GM12873 (cell line): ENCODE data around the gene PDK2.

Source experiments
- TF ChIP-seq, protein P1 (sequence below): IDR thresholded peaks from 2 replicates; pipeline ENCODE4 v1.5.1; 2012; ENCODE audit warnings: low read depth, mild to moderate bottlenecking, moderate library complexity, low read length, control low read depth; ENCODE audit not compliant: insufficient read depth; ENCODE audit errors: missing control alignments

Gene PDK2

DNA sequence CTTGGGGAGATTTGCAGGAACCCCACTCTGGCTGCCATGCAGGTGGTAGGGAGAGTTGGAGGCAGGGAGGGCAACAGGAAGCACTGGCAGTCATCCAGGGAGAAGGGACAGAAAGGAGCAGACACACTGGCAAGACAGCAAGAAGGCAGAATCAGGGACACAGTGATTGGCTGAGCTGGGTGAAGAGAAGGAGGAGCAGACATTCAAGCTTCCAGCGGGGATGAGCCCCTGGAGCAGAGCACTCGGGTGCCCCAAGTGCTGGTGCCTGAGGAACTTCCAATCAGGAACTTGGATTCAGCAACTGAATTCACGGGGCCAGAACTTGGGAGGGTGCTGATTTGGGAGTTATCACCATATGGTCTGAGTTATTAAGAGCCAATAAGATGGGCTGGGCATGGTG is 45.5 kb upstream of the PDK2 start:
- TF ChIP-seq, protein P1, sequence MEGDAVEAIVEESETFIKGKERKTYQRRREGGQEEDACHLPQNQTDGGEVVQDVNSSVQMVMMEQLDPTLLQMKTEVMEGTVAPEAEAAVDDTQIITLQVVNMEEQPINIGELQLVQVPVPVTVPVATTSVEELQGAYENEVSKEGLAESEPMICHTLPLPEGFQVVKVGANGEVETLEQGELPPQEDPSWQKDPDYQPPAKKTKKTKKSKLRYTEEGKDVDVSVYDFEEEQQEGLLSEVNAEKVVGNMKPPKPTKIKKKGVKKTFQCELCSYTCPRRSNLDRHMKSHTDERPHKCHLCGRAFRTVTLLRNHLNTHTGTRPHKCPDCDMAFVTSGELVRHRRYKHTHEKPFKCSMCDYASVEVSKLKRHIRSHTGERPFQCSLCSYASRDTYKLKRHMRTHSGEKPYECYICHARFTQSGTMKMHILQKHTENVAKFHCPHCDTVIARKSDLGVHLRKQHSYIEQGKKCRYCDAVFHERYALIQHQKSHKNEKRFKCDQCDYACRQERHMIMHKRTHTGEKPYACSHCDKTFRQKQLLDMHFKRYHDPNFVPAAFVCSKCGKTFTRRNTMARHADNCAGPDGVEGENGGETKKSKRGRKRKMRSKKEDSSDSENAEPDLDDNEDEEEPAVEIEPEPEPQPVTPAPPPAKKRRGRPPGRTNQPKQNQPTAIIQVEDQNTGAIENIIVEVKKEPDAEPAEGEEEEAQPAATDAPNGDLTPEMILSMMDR: no peak

DNA sequence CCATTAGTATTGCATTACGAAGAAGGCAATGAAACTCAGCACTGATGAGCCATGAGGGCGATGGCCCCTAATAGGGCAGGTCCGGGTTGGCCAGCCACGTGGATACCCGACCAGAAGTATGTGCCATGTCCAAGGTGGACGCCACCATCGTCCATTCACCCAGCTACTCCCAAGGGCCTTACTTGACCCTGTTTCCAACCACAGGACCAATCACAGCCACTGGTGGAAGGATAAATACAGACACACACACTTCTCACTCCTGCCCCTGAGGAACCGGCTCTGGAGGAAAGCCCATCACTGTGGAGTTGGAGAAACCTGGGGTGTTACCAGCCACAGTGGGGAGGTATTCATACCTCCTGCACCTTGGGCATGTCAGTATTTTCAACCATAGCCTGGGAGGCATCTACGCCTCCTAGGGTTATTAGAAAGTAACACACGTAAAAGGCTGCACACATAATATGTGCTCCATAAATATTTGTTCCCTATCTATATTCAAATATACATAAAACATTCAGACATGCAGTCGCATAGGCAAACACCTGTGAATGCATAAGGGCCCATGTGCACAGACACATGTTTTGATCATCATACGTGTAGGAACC is 44.6 kb upstream of the PDK2 start:
- TF ChIP-seq, protein P1: no peak

DNA sequence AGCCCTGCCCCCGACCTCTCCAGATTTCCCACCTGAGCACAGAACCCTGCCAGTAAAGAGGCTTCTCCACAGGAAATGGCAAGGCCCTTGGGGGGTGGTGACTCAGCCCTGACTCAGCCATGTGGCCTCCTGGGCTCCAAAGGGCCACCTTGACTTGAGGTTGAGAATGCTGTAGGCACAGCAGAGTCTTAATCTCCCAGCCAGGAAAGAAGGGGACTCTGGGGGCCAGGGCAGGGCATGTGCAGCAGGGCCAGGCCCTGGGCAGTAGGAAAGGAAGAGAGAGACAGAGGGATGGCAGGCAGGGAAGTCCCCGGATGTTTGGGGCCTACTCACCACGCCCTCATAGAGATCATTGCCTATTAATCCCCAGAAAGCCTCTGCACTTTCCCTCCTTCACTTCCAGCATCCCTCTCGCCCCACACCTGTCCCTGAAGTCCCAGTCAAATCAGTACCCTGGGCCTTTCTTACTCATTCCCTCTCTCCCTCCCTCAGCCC is 44.0 kb upstream of the PDK2 start:
- TF ChIP-seq, protein P1: no peak

DNA sequence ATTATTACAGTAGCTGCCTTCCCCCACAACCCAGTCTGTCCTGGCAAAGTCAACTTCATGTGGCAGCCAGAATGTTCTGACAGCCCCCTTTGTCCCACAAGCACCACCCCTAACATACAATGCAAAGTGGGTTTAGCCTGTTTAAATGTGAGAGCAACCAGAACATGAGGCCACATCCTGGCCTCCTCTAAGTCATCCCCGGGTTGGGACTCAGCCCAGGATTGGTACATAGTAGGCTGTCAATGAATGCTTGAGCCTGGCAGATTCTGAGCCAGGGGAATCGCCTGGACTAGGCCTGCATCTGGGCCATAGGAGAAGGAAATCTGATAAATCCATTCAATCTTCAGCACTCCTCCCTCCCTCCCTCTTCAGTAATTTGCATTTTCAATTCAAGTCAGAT is 43.5 kb upstream of the PDK2 start:
- TF ChIP-seq, protein P1: no peak

DNA sequence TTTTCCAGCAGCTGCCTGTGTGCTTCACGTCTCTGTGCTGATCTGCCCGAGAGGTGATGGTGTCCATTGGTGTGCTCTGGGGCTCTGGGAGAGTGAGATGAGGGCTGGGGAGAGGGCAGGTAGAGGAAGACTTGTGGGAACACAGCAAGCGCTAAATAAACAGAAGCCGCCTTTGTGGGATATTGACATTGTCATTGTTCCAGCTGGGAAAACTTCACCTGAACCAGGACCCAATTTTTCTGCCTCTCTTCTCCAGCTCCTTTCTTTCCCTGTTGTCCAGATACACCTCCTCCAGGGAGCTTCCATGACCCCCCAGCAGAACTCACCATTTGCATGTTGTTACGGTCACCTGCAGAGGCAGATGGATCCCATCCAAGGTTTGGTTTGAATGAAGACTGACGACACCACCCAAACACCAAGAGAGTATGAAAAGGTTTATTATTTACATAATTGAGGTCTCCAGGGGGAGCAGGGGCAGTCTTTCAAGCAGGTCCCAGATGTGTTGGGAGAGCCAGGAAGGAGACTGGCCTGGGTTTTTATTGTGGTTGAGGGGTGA is 42.8 kb upstream of the PDK2 start:
- TF ChIP-seq, protein P1: no peak

DNA sequence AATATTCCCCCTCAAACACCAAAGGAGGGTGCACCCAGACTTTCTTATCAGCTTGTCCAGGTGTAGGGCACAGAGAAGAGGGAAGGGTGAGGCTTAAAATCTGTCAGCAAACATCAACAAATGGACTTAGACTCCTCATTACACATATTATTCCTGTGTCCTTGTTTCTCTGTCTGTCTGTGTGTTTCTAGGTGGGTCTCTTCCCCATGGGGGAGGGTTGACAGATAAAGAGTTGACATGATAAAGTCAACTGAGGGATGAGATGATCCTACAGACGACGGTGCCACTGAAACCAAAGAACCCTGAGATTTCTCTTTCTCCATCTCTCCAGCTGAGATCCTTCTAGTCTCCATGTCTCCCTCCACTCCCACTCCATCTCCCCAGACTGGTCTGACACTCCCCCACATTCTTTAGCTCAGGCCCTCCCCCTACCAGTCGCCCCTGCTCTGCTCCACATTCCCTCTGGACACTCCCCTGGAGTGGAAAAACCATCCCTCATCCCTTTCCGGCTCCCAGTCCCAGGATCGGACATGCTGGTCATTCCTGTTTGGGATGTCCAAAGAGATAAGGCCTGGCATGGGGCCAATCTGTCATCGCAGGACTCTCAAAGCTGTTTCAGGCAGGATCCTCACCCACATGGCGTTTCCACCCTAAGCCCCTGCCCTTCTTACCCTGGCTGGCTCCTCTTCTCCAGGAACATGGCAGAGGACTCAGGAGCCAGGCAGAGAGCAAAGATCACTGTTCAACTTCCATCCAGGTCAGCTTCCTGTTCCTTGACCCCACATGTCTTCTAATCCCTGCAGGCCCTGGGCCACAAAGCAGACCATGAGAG is 42.1 kb upstream of the PDK2 start:
- TF ChIP-seq, protein P1: no peak

DNA sequence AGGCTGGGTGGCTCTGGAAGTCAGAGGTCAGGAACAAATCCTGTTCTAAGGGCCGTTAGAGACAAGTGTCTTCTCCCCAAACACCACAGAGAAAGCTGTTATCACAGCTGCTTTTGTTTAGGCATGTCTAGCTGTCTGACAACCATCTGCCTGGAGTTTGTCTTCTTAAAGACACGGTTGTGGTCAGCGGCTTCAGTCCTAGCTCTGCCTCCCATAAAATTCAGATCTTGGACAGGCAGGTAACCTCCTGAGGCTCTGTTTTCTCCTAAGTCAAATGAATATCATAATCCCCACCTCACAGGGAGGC is 41.5 kb upstream of the PDK2 start:
- TF ChIP-seq, protein P1: no peak
